ENCODE results near the gene CD200R1. TPM values are rescaled to one million over a fixed set of nuclear protein-coding genes. Genes with fewer than 3 reads are reported as not detected.

Gene CD200R1
- total and polyA plus RNA-seq, 8 donors, result 0.05 to 0.93 (median 0.24) TPM; not detected in 3

GRCh38 chr3:112973325-112974177 lies 1.4 kb downstream of the CD200R1 start:
- no peak for FAIRE-seq
- no peak for DNase-seq
- no peak for TF ChIP-seq CTCF (IDR thresholded peaks at IDR 0.05)
- no peaks in the 10 kb centered on the region for H3K27me3 ChIP-seq
- WGBS, 2 donors, result 62 to 74% methylated on average over 5 of the region's 5 CpGs
- intact Hi-C loops (cut with DNase I), result loop anchor here in 1 of 3 donors (10.0 kb wide), 1 partner anchor 329 kb away; the partner anchor contains the start of gene CCDC80
- H3K9me3 ChIP-seq, result no peaks in the 10 kb centered on the region
- H3K4me3 ChIP-seq, result no peak overlapping the region
- peak in 2 of 4 donors; percentile 29 to 32 for ATAC-seq
- H3K27ac ChIP-seq, result no peak overlapping the region
- H3K4me1 ChIP-seq, result no peaks in the 10 kb centered on the region
- H3K36me3 ChIP-seq, result no peaks in the 10 kb centered on the region

GRCh38 chr3:112972158-112972557 lies 2.7 kb downstream of the CD200R1 start:
- Histone ChIP-seq H3K27me3 (no peaks in the 10 kb centered on the region), H3K4me3 (no peak overlapping the region), H3K9me3 (no peaks in the 10 kb centered on the region), H3K4me1 (no peaks in the 10 kb centered on the region), H3K36me3 (no peaks in the 10 kb centered on the region), H3K27ac (no peak overlapping the region)
- intact Hi-C loops (cut with DNase I), result loop anchor here in 1 of 3 donors (10.0 kb wide), 1 partner anchor 327 kb away; the partner anchor contains the start of gene CCDC80
- FAIRE-seq (no peak), DNase-seq (no peak), ATAC-seq (no peak)
- no peak for TF ChIP-seq CTCF (IDR thresholded peaks at IDR 0.05)

- no peak overlapping the region for H3K27ac ChIP-seq
- WGBS, 2 donors, result 64 to 80% methylated on average over 1 of the region's 1 CpG
- no peak for TF ChIP-seq CTCF (IDR thresholded peaks at IDR 0.05)
- no peaks in the 10 kb centered on the region for H3K4me1 ChIP-seq
- no peaks in the 10 kb centered on the region for H3K36me3 ChIP-seq
- H3K9me3 ChIP-seq, result no peaks in the 10 kb centered on the region
- ATAC-seq (peak in 1 of 4 donors; percentile 21), DNase-seq (no peak), FAIRE-seq (no peak)
- H3K4me3 ChIP-seq, result no peak overlapping the region
- intact Hi-C loops (cut with DNase I), result no loop called here
- no peaks in the 10 kb centered on the region for H3K27me3 ChIP-seq
These were observed 7.1 kb downstream of the CD200R1 start for GRCh38 chr3:112967828-112968227.

GRCh38 chr3:112967425-112967824 lies 7.5 kb downstream of the CD200R1 start:
- FAIRE-seq (no peak), ATAC-seq (no peak), DNase-seq (no peak)
- no peak for TF ChIP-seq CTCF (IDR thresholded peaks at IDR 0.05)
- Histone ChIP-seq H3K4me3 (no peak overlapping the region), H3K4me1 (no peaks in the 10 kb centered on the region), H3K36me3 (no peaks in the 10 kb centered on the region), H3K27me3 (no peaks in the 10 kb centered on the region), H3K27ac (no peak overlapping the region), H3K9me3 (no peaks in the 10 kb centered on the region)
- WGBS, 2 donors, result 89 to 96% methylated on average over 1 of the region's 1 CpG
- intact Hi-C loops (cut with DNase I), result no loop called here

DNA sequence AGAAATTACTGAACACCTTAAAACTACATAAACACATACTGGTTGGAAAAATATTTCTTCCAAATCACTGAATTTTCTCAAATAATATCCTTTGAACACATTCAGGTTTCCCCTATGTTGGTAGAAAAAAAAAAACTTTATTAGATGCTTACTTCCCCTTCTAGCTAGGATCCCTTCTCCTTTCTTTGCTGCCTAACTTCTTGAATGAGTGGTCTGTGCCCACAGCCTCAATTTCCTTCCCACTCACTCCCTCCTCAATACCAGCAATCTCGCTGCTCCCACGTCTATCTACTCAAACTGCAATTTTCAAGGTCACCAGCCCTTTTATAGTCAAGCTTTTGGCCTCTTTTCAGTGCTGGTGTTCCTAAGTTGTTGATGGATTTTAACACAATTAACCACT lies 8.3 kb downstream of the CD200R1 start:
- FAIRE-seq (no peak), DNase-seq (no peak), ATAC-seq (peak in 1 of 4 donors; percentile 57)
- intact Hi-C loops (cut with DNase I), result no loop called here
- whole genome bisulfite sequencing, 2 donors, result 8 to 9% methylated on average over 2 of the region's 2 CpGs
- H3K4me3 ChIP-seq, result no peak overlapping the region
- H3K27ac ChIP-seq, result no peak overlapping the region
- no peaks in the 10 kb centered on the region for H3K27me3 ChIP-seq
- H3K36me3 ChIP-seq, result no peaks in the 10 kb centered on the region
- TF ChIP-seq CTCF (IDR thresholded peaks at IDR 0.05), result no peak
- H3K9me3 ChIP-seq, result no peaks in the 10 kb centered on the region
- H3K4me1 ChIP-seq, result no peaks in the 10 kb centered on the region
